Glutamatergic neuron (in vitro differentiated cells): ENCODE measurements around the gene DDX55. TPM values are rescaled to one million over a fixed set of nuclear protein-coding genes. Genes with fewer than 3 reads are reported as not detected.

Source experiments
- DNase-seq: peaks from one replicate; pipeline ENCODE4 v3.0.0; 2022
- H3K27ac Mint-ChIP-seq: one replicate; pipeline ENCODE4 v1.8.0; 2020; ENCODE audit warnings: mild to moderate bottlenecking, mixed read lengths, inconsistent platforms; ENCODE audit not compliant: unreplicated experiment
- H3K27me3 Mint-ChIP-seq: one replicate; pipeline ENCODE4 v1.8.0; 2020; ENCODE audit warnings: mild to moderate bottlenecking, moderate library complexity, mixed read lengths, inconsistent platforms; ENCODE audit not compliant: unreplicated experiment
- H3K36me3 Mint-ChIP-seq: one replicate; pipeline ENCODE4 v1.8.0; 2020; ENCODE audit warnings: mild to moderate bottlenecking, mixed read lengths, inconsistent platforms; ENCODE audit not compliant: unreplicated experiment
- H3K4me1 Mint-ChIP-seq: one replicate; pipeline ENCODE4 v1.8.0; 2020; ENCODE audit warnings: mild to moderate bottlenecking, low read depth, mixed read lengths, inconsistent platforms; ENCODE audit not compliant: unreplicated experiment
- H3K4me3 Mint-ChIP-seq: one replicate; pipeline ENCODE4 v1.8.0; 2020; ENCODE audit warnings: mild to moderate bottlenecking, mixed read lengths, inconsistent platforms; ENCODE audit not compliant: unreplicated experiment
- H3K9me3 Mint-ChIP-seq: one replicate; pipeline ENCODE4 v1.8.0; 2020; ENCODE audit warnings: mild to moderate bottlenecking, moderate library complexity, mixed read lengths, inconsistent platforms; ENCODE audit not compliant: unreplicated experiment
- total RNA-seq: library from RNA; stranded (reverse); fragmentation: NEBNext Ultra II Directional; extraction: Animal tissue kit (Norgen Biotek cat#: 25700); gene quantifications from one replicate; pipeline ENCODE4 v1.2.1, GENCODE V29; 2021; ENCODE audit not compliant: unreplicated experiment
- TF ChIP-seq, protein P1 (sequence below): fragments of 200-600 bp; sonication (generic); IDR thresholded peaks from one replicate; pipeline ENCODE4 v1.5.0; 2021; ENCODE audit not compliant: partially characterized antibody, unreplicated experiment

The DDX55 gene
- total RNA-seq, 1 donor from 2014 or later, result 25.2 TPM

DNA sequence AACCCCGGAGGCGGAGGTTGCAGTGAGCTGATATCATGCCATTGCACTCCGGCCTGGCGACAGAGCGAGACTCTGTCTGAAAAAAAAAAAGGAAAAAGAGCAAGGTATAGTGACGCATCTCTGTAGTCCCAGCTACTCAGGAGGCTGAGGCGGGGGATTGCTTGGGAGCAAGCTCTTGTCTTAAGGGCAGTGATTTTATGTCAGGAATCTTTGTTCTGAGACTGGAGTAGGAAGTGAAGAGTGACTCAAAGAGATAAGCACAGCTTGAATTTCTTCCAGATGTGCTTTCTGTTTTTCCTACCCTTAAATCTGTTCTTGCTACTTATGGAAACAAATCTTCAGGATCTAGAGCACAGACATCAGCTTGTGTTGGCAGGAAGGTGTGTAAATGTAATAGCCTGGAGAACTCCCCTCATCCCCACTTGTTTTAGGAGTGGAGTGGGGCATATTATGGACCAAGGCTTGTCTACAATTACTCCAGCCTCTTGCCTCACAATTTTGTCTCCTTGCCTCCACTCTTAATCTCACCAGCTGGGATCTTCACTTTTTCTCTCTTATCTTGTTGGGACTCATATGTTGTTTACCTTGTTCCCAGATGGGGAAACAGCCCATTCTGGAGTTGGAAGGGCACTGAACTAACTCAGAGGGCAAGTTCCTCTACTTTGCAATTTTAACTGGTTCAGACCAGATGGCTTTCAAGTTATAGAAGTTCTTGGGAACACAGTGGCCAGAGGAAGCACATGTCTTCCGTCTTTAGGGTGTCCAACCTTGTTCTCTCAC, 10.0 kb upstream of the DDX55 start:
- H3K36me3 Mint-ChIP-seq, result no peaks in the 10 kb centered on the region
- H3K4me3 Mint-ChIP-seq, result no peak overlapping the region
- no peak for DNase-seq
- H3K9me3 Mint-ChIP-seq, result no peaks in the 10 kb centered on the region
- H3K4me1 Mint-ChIP-seq, result peaks cover 1% of the 10 kb centered on the region
- no peaks in the 10 kb centered on the region for H3K27me3 Mint-ChIP-seq
- TF ChIP-seq, protein P1, sequence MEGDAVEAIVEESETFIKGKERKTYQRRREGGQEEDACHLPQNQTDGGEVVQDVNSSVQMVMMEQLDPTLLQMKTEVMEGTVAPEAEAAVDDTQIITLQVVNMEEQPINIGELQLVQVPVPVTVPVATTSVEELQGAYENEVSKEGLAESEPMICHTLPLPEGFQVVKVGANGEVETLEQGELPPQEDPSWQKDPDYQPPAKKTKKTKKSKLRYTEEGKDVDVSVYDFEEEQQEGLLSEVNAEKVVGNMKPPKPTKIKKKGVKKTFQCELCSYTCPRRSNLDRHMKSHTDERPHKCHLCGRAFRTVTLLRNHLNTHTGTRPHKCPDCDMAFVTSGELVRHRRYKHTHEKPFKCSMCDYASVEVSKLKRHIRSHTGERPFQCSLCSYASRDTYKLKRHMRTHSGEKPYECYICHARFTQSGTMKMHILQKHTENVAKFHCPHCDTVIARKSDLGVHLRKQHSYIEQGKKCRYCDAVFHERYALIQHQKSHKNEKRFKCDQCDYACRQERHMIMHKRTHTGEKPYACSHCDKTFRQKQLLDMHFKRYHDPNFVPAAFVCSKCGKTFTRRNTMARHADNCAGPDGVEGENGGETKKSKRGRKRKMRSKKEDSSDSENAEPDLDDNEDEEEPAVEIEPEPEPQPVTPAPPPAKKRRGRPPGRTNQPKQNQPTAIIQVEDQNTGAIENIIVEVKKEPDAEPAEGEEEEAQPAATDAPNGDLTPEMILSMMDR, result no peak
- no peak overlapping the region for H3K27ac Mint-ChIP-seq

DNA sequence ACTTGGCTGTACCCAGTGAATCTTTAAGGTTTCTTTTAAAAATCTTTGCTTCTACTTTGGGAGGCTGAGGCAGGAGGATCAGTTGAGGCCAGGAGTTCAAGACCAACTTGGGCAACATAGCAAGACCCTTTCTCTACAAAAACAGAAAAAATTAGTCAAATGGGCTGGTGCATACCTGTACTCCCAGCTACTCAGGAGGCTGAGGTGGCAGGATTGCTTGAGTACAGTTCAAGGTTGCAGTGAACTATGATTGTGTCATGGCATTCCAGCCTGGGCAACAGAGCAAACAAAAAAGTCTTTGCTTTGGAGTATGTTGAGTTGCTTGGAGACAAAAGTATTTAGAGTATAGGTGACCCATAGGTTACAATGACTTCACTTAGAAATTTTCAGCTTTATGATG, 6.2 kb upstream of the DDX55 start:
- no peaks in the 10 kb centered on the region for H3K36me3 Mint-ChIP-seq

DNA sequence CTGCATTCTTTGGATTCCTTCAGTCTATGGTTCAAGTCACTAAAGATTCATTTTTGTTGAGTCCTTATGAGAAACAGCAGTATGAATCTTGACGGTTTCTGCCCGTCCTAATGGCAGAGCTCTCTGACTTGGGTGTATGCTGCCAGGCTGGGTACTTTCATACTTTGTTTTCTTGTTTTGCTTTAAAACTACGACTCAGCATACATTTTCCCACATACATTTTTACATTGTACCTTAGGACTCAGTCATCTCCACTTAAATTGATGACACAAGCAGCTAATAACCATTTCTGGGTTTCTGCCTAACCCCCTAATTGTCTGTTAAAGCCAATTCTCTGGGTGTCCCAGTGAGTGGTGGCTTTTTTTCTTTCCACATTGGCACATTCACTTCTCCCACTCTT, 4.8 kb upstream of the DDX55 start:
- Mint-ChIP-seq H3K27ac (no peak overlapping the region), H3K9me3 (peaks cover 3% of the 10 kb centered on the region), H3K27me3 (peaks cover 3% of the 10 kb centered on the region), H3K4me3 (no peak overlapping the region), H3K4me1 (peaks cover 2% of the 10 kb centered on the region), H3K36me3 (no peaks in the 10 kb centered on the region)
- TF ChIP-seq, protein P1, result no peak
- DNase-seq, result no peak

More for the DNA sequence above, 6.2 kb upstream of the DDX55 start:
- TF ChIP-seq, protein P1, result no peak
- H3K27ac Mint-ChIP-seq, result no peak overlapping the region
- peaks cover under 1% of the 10 kb centered on the region for H3K9me3 Mint-ChIP-seq
- H3K27me3 Mint-ChIP-seq, result peaks cover under 1% of the 10 kb centered on the region
- DNase-seq, result no peak
- H3K4me3 Mint-ChIP-seq, result no peak overlapping the region
- H3K4me1 Mint-ChIP-seq, result no peaks in the 10 kb centered on the region

DNA sequence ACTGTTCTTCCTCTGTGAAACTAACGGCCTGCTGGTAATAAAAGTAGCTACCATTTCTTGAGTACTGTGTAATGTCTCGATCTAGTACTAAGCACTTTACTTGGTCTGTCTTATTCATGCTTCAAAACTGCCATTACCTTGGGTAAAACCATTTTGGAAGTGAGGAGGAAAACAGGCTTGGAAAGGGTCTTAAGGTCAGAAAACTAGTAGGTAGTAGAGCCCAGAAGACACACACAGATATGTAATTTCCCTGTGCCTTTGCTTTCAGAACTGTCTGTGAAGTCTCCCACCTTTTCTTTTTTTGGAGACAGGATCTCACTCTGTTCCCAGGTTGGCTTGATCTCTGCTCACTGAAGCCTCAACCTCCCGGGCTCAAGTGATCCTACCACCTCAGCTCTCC, 3.4 kb upstream of the DDX55 start:
- TF ChIP-seq, protein P1, result no peak
- Mint-ChIP-seq H3K9me3 (peaks cover 10% of the 10 kb centered on the region), H3K27me3 (peaks cover 5% of the 10 kb centered on the region), H3K36me3 (no peaks in the 10 kb centered on the region), H3K4me3 (no peak overlapping the region), H3K27ac (no peak overlapping the region), H3K4me1 (peaks cover 10% of the 10 kb centered on the region)
- DNase-seq, result no peak

DNA sequence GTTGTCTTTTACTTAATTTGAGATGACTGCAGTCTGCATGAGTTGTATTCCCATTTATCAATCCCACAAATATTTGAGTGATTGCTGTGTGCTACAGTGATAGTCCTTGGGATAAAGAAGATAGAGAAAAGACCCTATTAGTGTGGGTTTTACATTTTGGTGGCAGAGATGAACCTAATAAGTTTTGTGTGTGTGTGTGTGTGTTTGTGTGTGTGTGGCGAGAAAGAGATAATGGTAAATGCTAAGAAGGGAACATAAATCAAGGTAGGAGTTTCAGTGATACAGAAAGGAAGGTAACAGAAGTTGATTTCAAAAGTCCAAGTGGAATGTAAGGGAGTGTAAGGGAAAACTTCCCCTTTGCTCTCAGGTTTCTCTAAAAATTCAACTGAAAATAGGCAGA, 2.6 kb upstream of the DDX55 start:
- no peak for DNase-seq
- H3K27me3 Mint-ChIP-seq, result peaks cover 5% of the 10 kb centered on the region
- TF ChIP-seq, protein P1, result no peak
- no peak overlapping the region for H3K27ac Mint-ChIP-seq
- H3K4me3 Mint-ChIP-seq, result no peak overlapping the region
- peaks cover 10% of the 10 kb centered on the region for H3K4me1 Mint-ChIP-seq
- H3K36me3 Mint-ChIP-seq, result no peaks in the 10 kb centered on the region
- H3K9me3 Mint-ChIP-seq, result peaks cover 10% of the 10 kb centered on the region
